CD14-positive monocyte (primary cell): ENCODE data around the gene WT1. TPM values are rescaled to one million over a fixed set of nuclear protein-coding genes. Genes with fewer than 3 reads are reported as not detected.

Experiments
- DNase-seq, 3 donors: peaks; one replicate each; pipeline ENCODE4 v3.0.0-alpha.2; 2011 to 2022
- H2AFZ ChIP-seq: 2 replicates; pipeline ENCODE4 v1.6.0; 2012; ENCODE audit warnings: mild to moderate bottlenecking, low read depth, low read length, inconsistent platforms; ENCODE audit not compliant: insufficient read depth, poor library complexity, severe bottlenecking
- H3K27ac ChIP-seq, 2 donors: 1 replicate in 1 of 2; 2 replicates in 1 of 2; pipeline ENCODE4 v1.5.1; 2012 to 2013; ENCODE audit warnings: low read length in 2 of 2, control low read depth in 1 of 2, inconsistent platforms in 1 of 2, low read depth in 1 of 2, mild to moderate bottlenecking in 1 of 2
- H3K27me3 ChIP-seq, 2 donors: one replicate each; pipeline versions ENCODE4 v1.6.0 to v1.6.1; 2011 to 2013; ENCODE audit warnings: low read length in 2 of 2; ENCODE audit not compliant: control insufficient read depth in 2 of 2, insufficient read depth in 2 of 2
- H3K36me3 ChIP-seq, 2 donors: replicated peaks in 1 of 2; 1 replicate in 1 of 2; 2 replicates in 1 of 2; pipeline versions ENCODE4 v1.5.1 to v1.6.1; 2012 to 2013; ENCODE audit warnings: low read length in 2 of 2, control low read depth in 1 of 2, inconsistent platforms in 1 of 2, mild to moderate bottlenecking in 1 of 2; ENCODE audit not compliant: insufficient read depth in 2 of 2, control insufficient read depth in 1 of 2
- H3K4me1 ChIP-seq, 2 donors: 1 replicate in 1 of 2; 2 replicates in 1 of 2; pipeline versions ENCODE4 v1.5.1 to v1.6.1; 2012 to 2013; ENCODE audit warnings: low read length in 2 of 2, control low read depth in 1 of 2, inconsistent platforms in 1 of 2, mild to moderate bottlenecking in 1 of 2, moderate library complexity in 1 of 2; ENCODE audit not compliant: insufficient read depth in 2 of 2, control insufficient read depth in 1 of 2
- H3K4me2 ChIP-seq: replicated peaks from 2 replicates; pipeline ENCODE3; 2012; ENCODE audit warnings: low read length, moderate library complexity, mild to moderate bottlenecking; ENCODE audit not compliant: poor library complexity, severe bottlenecking; ENCODE audit errors: extremely low read depth
- H3K4me3 ChIP-seq, 3 experiments: fragments of 200-600 bp in 1 of 3; sonication (generic) in 1 of 3; replicated peaks in 1 of 3; 1 replicate in 2 of 3; 2 replicates in 1 of 3; pipeline ENCODE4 v1.5.1; 2011 to 2013; ENCODE audit warnings: low read length in 3 of 3, mild to moderate bottlenecking in 3 of 3, control low read depth in 2 of 3, low read depth in 2 of 3, inconsistent platforms in 1 of 3, moderate library complexity in 1 of 3
- H3K79me2 ChIP-seq: 2 replicates; pipeline ENCODE4 v1.6.0; 2012; ENCODE audit warnings: mild to moderate bottlenecking, control low read depth, inconsistent platforms, low read length, moderate library complexity; ENCODE audit not compliant: insufficient read depth
- H3K9ac ChIP-seq: 2 replicates; pipeline ENCODE4 v1.6.0; 2017; ENCODE audit warnings: low read length, mild to moderate bottlenecking; ENCODE audit not compliant: insufficient read depth, poor library complexity, severe bottlenecking
- H3K9me3 ChIP-seq, 2 donors: replicated peaks in 1 of 2; 1 replicate in 1 of 2; 2 replicates in 1 of 2; pipeline versions ENCODE4 v1.5.1 to v1.6.1; 2012 to 2013; ENCODE audit warnings: low read length in 2 of 2, control low read depth in 1 of 2; ENCODE audit not compliant: control insufficient read depth in 1 of 2, insufficient read depth in 1 of 2
- H4K20me1 ChIP-seq: 2 replicates; pipeline ENCODE4 v1.6.0; 2012; ENCODE audit warnings: mild to moderate bottlenecking, low read length, control low read depth, moderate library complexity; ENCODE audit not compliant: insufficient read depth
- H3K27ac Mint-ChIP-seq, 7 donors: one replicate each; pipeline ENCODE4 v1.8.0; 2020; ENCODE audit warnings: mild to moderate bottlenecking in 7 of 7, mixed read lengths in 7 of 7, moderate library complexity in 6 of 7, inconsistent platforms in 2 of 7
- H3K27me3 Mint-ChIP-seq, 3 donors: one replicate each; pipeline ENCODE4 v1.8.0; 2021 to 2022; ENCODE audit warnings: low read depth in 3 of 3, mild to moderate bottlenecking in 3 of 3, mixed read lengths in 3 of 3, moderate library complexity in 3 of 3, inconsistent platforms in 1 of 3
- H3K36me3 Mint-ChIP-seq, 2 donors: one replicate each; pipeline ENCODE4 v1.8.0; 2020; ENCODE audit warnings: mixed read lengths in 2 of 2, inconsistent platforms in 1 of 2, mild to moderate bottlenecking in 1 of 2
- H3K4me1 Mint-ChIP-seq: one replicate; pipeline ENCODE4 v1.8.0; 2020; ENCODE audit warnings: mild to moderate bottlenecking, mixed read lengths
- H3K4me3 Mint-ChIP-seq, 2 donors: one replicate each; pipeline ENCODE4 v1.8.0; 2020; ENCODE audit warnings: mild to moderate bottlenecking in 2 of 2, mixed read lengths in 2 of 2, moderate library complexity in 1 of 2
- H3K9me3 Mint-ChIP-seq, 7 donors: one replicate each; pipeline ENCODE4 v1.8.0; 2020 to 2022; ENCODE audit warnings: mixed read lengths in 7 of 7, mild to moderate bottlenecking in 6 of 7, moderate library complexity in 6 of 7, inconsistent platforms in 2 of 7
- WGBS: methylation state at CpG from one replicate; pipeline ENCODE4 v1.1.5; 2013; ENCODE audit warnings: missing lambda C conversion rate; ENCODE audit not compliant: insufficient coverage; 5-methylcytosine and 5-hydroxymethylcytosine counted together
- intact Hi-C, 2 donors: fragments of 100-400 bp; cut with micrococcal nuclease; formaldehyde crosslinking; loops; one replicate each; pipeline versions ENCODE4 v1.15.0 to v1.15.1; 2023
- polyA plus RNA-seq, 3 donors: library from polyadenylated mRNA; depleted of rRNA in 1 of 3; unstranded in 2 of 3; stranded (reverse) in 1 of 3; fragments of 300-500 nt in 2 of 3; fragments of >200 nt in 1 of 3; fragmentation: Illumina TruSeq in 2 of 3; gene quantifications; 1 replicate in 2 of 3; 2 replicates in 1 of 3; pipeline ENCODE4 v1.2.3, GENCODE V29; 2012 to 2021
- TF ChIP-seq, protein P1 (sequence below): fragments of 200-600 bp; IDR thresholded peaks from one replicate; pipeline ENCODE4 v1.8.0; 2022; ENCODE audit warnings: antibody characterized with exemption, mild to moderate bottlenecking

The WT1 gene
- polyA plus RNA-seq, 3 donors, result not detected

DNA sequence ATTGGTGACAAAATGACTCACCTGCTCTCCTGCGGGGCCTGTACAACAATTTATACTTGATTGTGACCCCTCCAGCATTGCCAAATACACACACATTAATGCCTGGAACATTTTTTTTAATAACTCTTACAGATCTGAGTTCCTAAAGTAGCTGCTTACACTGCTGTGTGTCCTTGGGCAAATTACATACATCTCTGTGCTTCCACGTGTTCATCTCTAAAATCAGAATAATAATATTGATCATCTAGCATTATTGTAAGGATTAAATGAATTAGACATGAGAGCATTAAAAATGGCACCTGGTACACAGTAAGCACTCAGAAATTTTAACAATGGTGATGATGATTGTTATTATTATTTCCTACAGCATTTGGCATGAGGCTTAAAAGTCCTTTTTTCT, 21.5 kb upstream of the WT1 start:
- no peaks in the 10 kb centered on the region for H3K9me3 Mint-ChIP-seq
- peaks cover 2 to 4% (median 4%) of the 10 kb centered on the region in 3 donors for H3K27me3 Mint-ChIP-seq
- Histone ChIP-seq H3K4me3 (no peak overlapping the region), H3K4me2 (no peak overlapping the region), H2AFZ (no peak overlapping the region), H4K20me1 (no peaks in the 10 kb centered on the region), H3K27me3 (no peaks in the 10 kb centered on the region), H3K9me3 (no peaks in the 10 kb centered on the region), H3K27ac (no peak overlapping the region), H3K4me1 (no peaks in the 10 kb centered on the region), H3K9ac (no peak overlapping the region), H3K36me3 (no peaks in the 10 kb centered on the region), H3K79me2 (no peaks in the 10 kb centered on the region)
- 92% methylated on average over 1 of the region's 2 CpGs for WGBS
- no peaks in the 10 kb centered on the region for H3K4me1 Mint-ChIP-seq
- no peak overlapping the region for H3K27ac Mint-ChIP-seq
- no peak for DNase-seq
- intact Hi-C loops, result no loop called here
- no peak overlapping the region for H3K4me3 Mint-ChIP-seq
- no peaks in the 10 kb centered on the region for H3K36me3 Mint-ChIP-seq
- TF ChIP-seq, protein P1, sequence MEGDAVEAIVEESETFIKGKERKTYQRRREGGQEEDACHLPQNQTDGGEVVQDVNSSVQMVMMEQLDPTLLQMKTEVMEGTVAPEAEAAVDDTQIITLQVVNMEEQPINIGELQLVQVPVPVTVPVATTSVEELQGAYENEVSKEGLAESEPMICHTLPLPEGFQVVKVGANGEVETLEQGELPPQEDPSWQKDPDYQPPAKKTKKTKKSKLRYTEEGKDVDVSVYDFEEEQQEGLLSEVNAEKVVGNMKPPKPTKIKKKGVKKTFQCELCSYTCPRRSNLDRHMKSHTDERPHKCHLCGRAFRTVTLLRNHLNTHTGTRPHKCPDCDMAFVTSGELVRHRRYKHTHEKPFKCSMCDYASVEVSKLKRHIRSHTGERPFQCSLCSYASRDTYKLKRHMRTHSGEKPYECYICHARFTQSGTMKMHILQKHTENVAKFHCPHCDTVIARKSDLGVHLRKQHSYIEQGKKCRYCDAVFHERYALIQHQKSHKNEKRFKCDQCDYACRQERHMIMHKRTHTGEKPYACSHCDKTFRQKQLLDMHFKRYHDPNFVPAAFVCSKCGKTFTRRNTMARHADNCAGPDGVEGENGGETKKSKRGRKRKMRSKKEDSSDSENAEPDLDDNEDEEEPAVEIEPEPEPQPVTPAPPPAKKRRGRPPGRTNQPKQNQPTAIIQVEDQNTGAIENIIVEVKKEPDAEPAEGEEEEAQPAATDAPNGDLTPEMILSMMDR, result no peak

DNA sequence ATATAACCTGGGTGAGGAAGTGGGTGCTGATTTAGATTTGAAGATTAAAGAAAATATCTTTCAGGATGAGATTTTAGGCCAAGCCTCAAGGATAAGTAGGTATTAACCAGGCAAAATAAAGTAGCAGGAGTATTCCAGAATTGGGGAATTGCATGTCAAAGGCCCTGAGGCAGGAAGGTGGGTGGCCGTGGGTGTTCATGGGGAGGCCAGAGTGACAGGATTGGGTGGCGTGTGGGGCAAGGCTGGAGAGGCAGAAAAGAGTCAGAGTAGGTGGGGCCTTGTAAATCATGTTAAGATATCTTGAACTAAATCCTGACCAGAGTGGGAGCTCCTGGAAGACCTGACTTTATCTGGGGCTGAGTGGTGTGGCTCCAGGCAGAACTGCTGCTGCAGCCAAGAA, 19.7 kb upstream of the WT1 start:
- no peaks in the 10 kb centered on the region for H3K9me3 ChIP-seq
- WGBS, result 100% methylated on average over 2 of the region's 2 CpGs
- no peaks in the 10 kb centered on the region for H4K20me1 ChIP-seq
- intact Hi-C loops, result no loop called here
- no peak overlapping the region for H2AFZ ChIP-seq
- H3K4me2 ChIP-seq, result no peak overlapping the region
- DNase-seq, result no peak
- H3K36me3 ChIP-seq, result no peaks in the 10 kb centered on the region
- H3K27ac ChIP-seq, result no peak overlapping the region
- no peaks in the 10 kb centered on the region for H3K36me3 Mint-ChIP-seq
- H3K9me3 Mint-ChIP-seq, result no peaks in the 10 kb centered on the region
- H3K4me1 ChIP-seq, result no peaks in the 10 kb centered on the region
- H3K4me3 Mint-ChIP-seq, result no peak overlapping the region
- no peaks in the 10 kb centered on the region for H3K79me2 ChIP-seq
- H3K27me3 ChIP-seq, result no peaks in the 10 kb centered on the region
- peak overlapping the region in 1 of 7 donors; percentile 38 for H3K27ac Mint-ChIP-seq
- peaks cover 2 to 7% (median 4%) of the 10 kb centered on the region in 3 donors for H3K27me3 Mint-ChIP-seq
- no peak overlapping the region for H3K9ac ChIP-seq
- TF ChIP-seq, protein P1, result no peak
- no peaks in the 10 kb centered on the region for H3K4me1 Mint-ChIP-seq
- H3K4me3 ChIP-seq, result no peak overlapping the region
